ENCODE data around the gene HDAC5.
"Not testable (repeated sequence)": the region's sequence is repeated elsewhere in the genome, so short reads cannot be mapped to it uniquely, and the experiment has no call there.

HDAC5 gene

GRCh38 chr17:44123356-44124117 lies at the start of gene HDAC5:
TSS of gene HDAC5 (minus strand) at chr17:44123641. CDS start at chr17:44117515, 6,126 bp downstream.
- DNase-seq, result peak; percentile 97

- DNase-seq, result no peak
Observed at GRCh38 chr17:44171931-44172455, 48.6 kb upstream of the HDAC5 start.

- DNase-seq, result no peak
Observed at GRCh38 chr17:44170499-44171201, 47.2 kb upstream of the HDAC5 start, which contains the start of gene ASB16. TSS of gene ASB16 (plus strand) at chr17:44170704. CDS start at chr17:44170790, 86 bp downstream.

- no peak for DNase-seq
Observed at GRCh38 chr17:44170135-44170498, 46.7 kb upstream of the HDAC5 start.

GRCh38 chr17:44167181-44167861 lies 43.9 kb upstream of the HDAC5 start:
- DNase-seq, result no peak

- DNase-seq, result no peak
Observed at GRCh38 chr17:44164476-44164875, 41.0 kb upstream of the HDAC5 start.

- no peak for DNase-seq
Observed at GRCh38 chr17:44159519-44160210, 36.2 kb upstream of the HDAC5 start.

DNA sequence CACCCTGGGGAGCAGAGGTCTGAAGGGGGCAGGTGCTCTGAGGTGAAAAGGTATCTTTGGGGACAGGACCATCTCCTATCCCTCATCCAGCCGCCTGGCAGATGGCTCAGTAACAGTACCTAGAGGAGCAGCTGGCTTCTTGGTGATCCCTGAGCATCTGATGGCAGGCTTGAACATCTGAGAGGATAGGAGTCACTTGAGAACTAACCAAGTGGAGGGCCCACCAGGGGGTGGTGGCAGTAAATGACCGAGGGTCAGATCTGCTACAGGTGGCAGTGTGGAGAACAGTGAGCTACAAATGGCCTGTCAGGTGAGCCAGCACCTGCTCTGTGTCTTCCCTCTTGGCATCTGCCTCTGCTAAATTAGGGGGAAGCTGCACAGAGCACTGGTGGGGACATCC lies 32.0 kb upstream of the HDAC5 start:
- DNase-seq, result no peak

DNA sequence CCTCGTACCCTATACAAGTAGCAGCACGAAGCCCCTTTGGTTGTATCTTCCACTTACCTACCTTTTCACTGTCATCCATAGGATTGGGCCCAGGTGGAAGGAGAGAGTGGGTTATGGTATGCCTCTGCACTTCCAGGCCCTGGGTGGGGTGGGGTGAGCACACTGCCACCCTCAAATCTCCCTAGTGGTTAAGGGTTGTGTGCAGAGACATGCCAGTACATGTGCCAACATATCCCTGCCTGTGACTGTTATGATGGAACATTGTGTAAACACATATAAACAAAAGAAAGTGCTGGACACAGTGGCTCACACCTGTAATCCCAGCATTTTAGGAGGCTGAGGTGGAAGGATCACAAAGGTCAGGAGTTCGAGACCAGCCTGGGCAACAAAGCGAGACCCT lies 29.4 kb upstream of the HDAC5 start:
- no peak for DNase-seq

GRCh38 chr17:44149750-44150329 lies 26.4 kb upstream of the HDAC5 start:
- DNase-seq, result no peak

DNA sequence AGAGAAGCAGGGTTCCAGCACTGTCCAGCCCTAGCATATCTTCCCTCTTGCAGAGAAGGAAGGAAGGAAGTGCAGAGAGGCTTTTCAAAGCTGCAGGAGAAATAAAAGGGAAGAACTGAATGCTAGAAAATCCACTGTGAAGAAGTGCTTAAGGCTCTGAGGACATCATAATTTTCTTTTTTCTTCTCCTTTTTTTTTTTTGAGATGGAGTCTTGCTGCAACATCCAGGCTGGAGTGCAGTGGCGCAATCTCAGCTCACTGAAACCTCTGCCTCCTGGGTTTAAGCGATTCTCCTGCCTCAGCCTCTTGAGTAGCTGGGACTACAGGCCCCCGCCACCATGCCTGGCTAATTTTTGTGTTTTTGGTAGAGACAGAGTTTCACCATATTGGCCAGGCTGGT lies 25.6 kb upstream of the HDAC5 start:
- not testable (repeated sequence) for DNase-seq

DNA sequence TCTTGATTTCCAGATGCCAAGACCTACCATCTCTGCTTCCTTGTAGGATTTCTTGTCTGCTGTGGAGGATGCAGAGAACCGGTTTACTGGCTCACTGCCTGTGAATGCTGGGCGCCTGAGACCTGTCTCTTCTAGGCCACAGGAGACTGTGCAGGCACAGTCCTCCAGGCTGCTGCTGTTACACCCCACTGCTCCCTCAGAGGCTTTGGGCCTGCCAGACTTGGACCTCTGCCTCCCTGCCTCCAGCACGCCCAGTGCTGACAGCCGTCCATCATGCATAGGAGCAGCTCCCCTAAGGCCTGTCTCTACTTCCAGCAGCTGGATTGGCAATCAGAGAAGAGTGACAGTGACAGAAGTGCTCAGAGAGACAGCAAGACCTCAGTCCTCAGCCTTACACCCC lies 24.4 kb upstream of the HDAC5 start:
- no peak for DNase-seq

- DNase-seq, result no peak
Observed at GRCh38 chr17:44146375-44147346, 23.2 kb upstream of the HDAC5 start.

- no peak for DNase-seq
Observed at GRCh38 chr17:44144966-44145739, 21.7 kb upstream of the HDAC5 start.

- DNase-seq, result not testable (repeated sequence)
Observed at GRCh38 chr17:44143921-44144320, 20.5 kb upstream of the HDAC5 start.

GRCh38 chr17:44137891-44138709 lies 14.7 kb upstream of the HDAC5 start:
- peak; percentile 76 for DNase-seq

- DNase-seq, result no peak
Observed at GRCh38 chr17:44134752-44135568, 11.5 kb upstream of the HDAC5 start.

DNA sequence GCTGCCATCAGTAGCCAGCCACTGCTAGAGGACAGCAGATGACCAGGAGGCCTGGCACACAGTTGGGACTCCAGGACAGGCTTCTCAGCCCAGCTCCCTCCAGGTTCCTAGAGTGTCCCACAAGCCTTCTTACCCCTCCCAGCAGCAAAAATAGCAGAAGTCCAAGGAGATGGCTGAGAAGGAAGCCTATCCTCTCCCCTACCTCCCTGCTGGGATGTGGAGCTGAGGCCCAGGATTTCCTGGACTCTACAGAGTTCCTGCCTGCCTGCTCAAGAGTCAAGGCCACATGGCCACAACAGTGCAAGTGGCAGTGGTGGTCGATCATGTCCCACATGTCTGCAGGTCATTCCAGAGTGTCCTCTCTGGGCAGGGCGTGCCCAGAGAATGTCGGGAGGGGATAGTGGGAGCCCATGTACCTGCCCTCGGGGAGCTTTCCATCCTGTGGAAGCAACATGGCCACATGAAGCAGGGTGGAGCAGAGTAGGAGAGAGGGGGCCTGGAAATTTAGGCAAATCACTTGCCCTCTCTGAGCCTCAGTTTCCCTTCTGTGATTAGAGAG lies 10.6 kb upstream of the HDAC5 start:
- DNase-seq, result no peak

Data from activated naive CD4-positive, alpha-beta T cell treated with anti-CD3 and anti-CD28 coated beads, Interleukin-2, amount 50 U/mL, for 16 hours (primary cell).